Activated CD4-positive, alpha-beta T cell treated with anti-CD3 and anti-CD28 coated beads, Interleukin-10, Interleukin-2, amounts not matched to agents 100 ng/mL and 50 ng/mL, durations not matched to agents 16 hours and 8 hours (primary cell): ENCODE measurements around the gene TTI1.
"Not testable (repeated sequence)": the region's sequence is repeated elsewhere in the genome, so short reads cannot be mapped to it uniquely, and the experiment has no call there.

Source experiments
- DNase-seq: peaks from one replicate; pipeline ENCODE4 v3.0.0-alpha.2; 2020

The TTI1 gene

GRCh38 chr20:37986873-37987601, 46.2 kb downstream of the TTI1 start:
- DNase-seq: no peak

- no peak for DNase-seq
Measured at GRCh38 chr20:37986044-37986858, 47.0 kb downstream of the TTI1 start.

- DNase-seq: no peak
Measured at GRCh38 chr20:37984018-37984785, 49.1 kb downstream of the TTI1 start.

- DNase-seq: no peak
Measured at GRCh38 chr20:37983286-37983685, 50.0 kb downstream of the TTI1 start.

- no peak for DNase-seq
Measured at GRCh38 chr20:37981568-37981967, 51.7 kb downstream of the TTI1 start.

- no peak for DNase-seq
Measured at GRCh38 chr20:37980876-37981275, 52.4 kb downstream of the TTI1 start.

- no peak for DNase-seq
Measured at GRCh38 chr20:37980383-37980782, 52.9 kb downstream of the TTI1 start.

- no peak for DNase-seq
Measured at GRCh38 chr20:37979021-37979985, 54.0 kb downstream of the TTI1 start.

- no peak for DNase-seq
Measured at GRCh38 chr20:37977786-37978185, 55.5 kb downstream of the TTI1 start.

GRCh38 chr20:37977338-37977737, 55.9 kb downstream of the TTI1 start:
- DNase-seq: no peak

GRCh38 chr20:37976887-37977286, 56.4 kb downstream of the TTI1 start:
- DNase-seq: no peak

- no peak for DNase-seq
Measured at GRCh38 chr20:37973059-37973910, 60.0 kb downstream of the TTI1 start.

GRCh38 chr20:37972256-37973058, 60.8 kb downstream of the TTI1 start:
- DNase-seq: no peak

GRCh38 chr20:37971561-37972127, 61.6 kb downstream of the TTI1 start:
- no peak for DNase-seq

GRCh38 chr20:37970856-37971245, 62.4 kb downstream of the TTI1 start:
- no peak for DNase-seq

GRCh38 chr20:37969949-37970855, 63.1 kb downstream of the TTI1 start:
- DNase-seq: no peak

GRCh38 chr20:37968841-37969401, 64.3 kb downstream of the TTI1 start:
- no peak for DNase-seq

GRCh38 chr20:37963483-37963882, 69.8 kb downstream of the TTI1 start:
- not testable (repeated sequence) for DNase-seq

GRCh38 chr20:37961066-37961465, 72.2 kb downstream of the TTI1 start:
- DNase-seq: no peak
